Effector CD8-positive, alpha-beta T cell (primary cell): ENCODE measurements around the gene GRN.
A peak's percentile ranks its signal among the peaks of the same experiment; 100 is the strongest.
"Not testable (repeated sequence)": the region's sequence is repeated elsewhere in the genome, so short reads cannot be mapped to it uniquely, and the experiment has no call there.

Source experiments
- DNase-seq: peaks from one replicate; lab custom pipeline; 2025; lab: John Stamatoyannopoulos, UW

GRN gene

GRCh38 chr17:44361292-44362260 is 16.5 kb downstream of the GRN start:
- no peak for DNase-seq

- DNase-seq: no peak
Measured at GRCh38 chr17:44362459-44362948, 17.4 kb downstream of the GRN start.

- DNase-seq: no peak
Measured at GRCh38 chr17:44362949-44363612, 18.0 kb downstream of the GRN start.

- DNase-seq: peak; percentile 59
Measured at GRCh38 chr17:44363613-44364159, 18.6 kb downstream of the GRN start, which contains the start of gene FAM171A2. TSS of gene FAM171A2 (minus strand) at chr17:44363853. CDS start at chr17:44363714, 139 bp downstream.

- not testable (repeated sequence) for DNase-seq
Measured at GRCh38 chr17:44365051-44365450, 19.9 kb downstream of the GRN start.

- DNase-seq: no peak
Measured at GRCh38 chr17:44367231-44367979, 22.3 kb downstream of the GRN start.

- not testable (repeated sequence) for DNase-seq
Measured at GRCh38 chr17:44368391-44369243, 23.5 kb downstream of the GRN start.

GRCh38 chr17:44369414-44370023 is 24.4 kb downstream of the GRN start:
- not testable (repeated sequence) for DNase-seq

- DNase-seq: no peak
Measured at GRCh38 chr17:44372036-44372435, 26.9 kb downstream of the GRN start.

GRCh38 chr17:44374306-44375195 is 29.4 kb downstream of the GRN start:
- DNase-seq: no peak

- no peak for DNase-seq
Measured at GRCh38 chr17:44375196-44376017, 30.3 kb downstream of the GRN start.

- DNase-seq: no peak
Measured at GRCh38 chr17:44376124-44376523, 31.0 kb downstream of the GRN start.

- no peak for DNase-seq
Measured at GRCh38 chr17:44376779-44377178, 31.7 kb downstream of the GRN start.

- no peak for DNase-seq
Measured at GRCh38 chr17:44378171-44378705, 33.1 kb downstream of the GRN start.

- DNase-seq: no peak
Measured at GRCh38 chr17:44379887-44380286, 34.8 kb downstream of the GRN start.

GRCh38 chr17:44380767-44381166 is 35.7 kb downstream of the GRN start:
- DNase-seq: no peak

- no peak for DNase-seq
Measured at GRCh38 chr17:44381810-44382305, 36.8 kb downstream of the GRN start.

GRCh38 chr17:44382917-44383316 is 37.8 kb downstream of the GRN start:
- no peak for DNase-seq
